Measurements from ENCODE around the gene ATRNL1. TPM values are rescaled to one million over a fixed set of nuclear protein-coding genes. Genes with fewer than 3 reads are reported as not detected.

The ATRNL1 gene
- polyA plus RNA-seq, 3 donors: 0.09 to 0.94 (median 0.34) TPM

DNA sequence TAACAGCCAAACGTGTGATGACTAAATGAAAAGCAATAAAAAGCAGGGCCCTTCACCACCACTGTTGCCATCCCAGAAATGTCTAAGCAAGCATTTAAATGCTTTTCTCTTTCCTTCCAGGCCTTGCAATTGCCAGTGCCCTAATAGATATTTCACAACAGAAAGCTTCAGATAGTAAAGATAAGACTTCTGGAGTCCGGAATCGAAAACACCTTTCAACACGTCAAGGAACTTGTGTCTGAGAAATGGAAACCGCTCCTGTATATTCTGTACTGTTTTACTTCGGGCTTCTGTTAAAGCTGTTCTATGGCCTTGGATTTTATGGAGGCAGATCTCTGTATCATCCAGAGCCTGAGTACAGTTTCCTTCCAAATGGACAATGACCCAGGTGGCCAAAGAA, 851.4 kb downstream of the ATRNL1 start:
- 91 to 93% (median 92%) methylated on average over 6 of the region's 6 CpGs for WGBS, 3 donors
- H3K27ac ChIP-seq (ENCODE audit: low read depth, low read length): no peak overlapping the region

- WGBS, 3 donors: 89 to 97% (median 95%) methylated on average over 3 of the region's 3 CpGs
- H3K27ac ChIP-seq (ENCODE audit: low read depth, low read length): no peak overlapping the region
Observed at GRCh38 chr10:115945701-115946445, 852.7 kb downstream of the ATRNL1 start.

GRCh38 chr10:115947104-115947503, 853.9 kb downstream of the ATRNL1 start:
- no peak overlapping the region for H3K27ac ChIP-seq (ENCODE audit: low read depth, low read length)
- WGBS, 3 donors: 72 to 83% (median 82%) methylated on average over 2 of the region's 2 CpGs

GRCh38 chr10:115948465-115948864, 855.3 kb downstream of the ATRNL1 start:
- H3K27ac ChIP-seq (ENCODE audit: low read depth, low read length): no peak overlapping the region
- WGBS, 3 donors: 11 to 22% (median 11%) methylated on average over 1 of the region's 1 CpG

DNA sequence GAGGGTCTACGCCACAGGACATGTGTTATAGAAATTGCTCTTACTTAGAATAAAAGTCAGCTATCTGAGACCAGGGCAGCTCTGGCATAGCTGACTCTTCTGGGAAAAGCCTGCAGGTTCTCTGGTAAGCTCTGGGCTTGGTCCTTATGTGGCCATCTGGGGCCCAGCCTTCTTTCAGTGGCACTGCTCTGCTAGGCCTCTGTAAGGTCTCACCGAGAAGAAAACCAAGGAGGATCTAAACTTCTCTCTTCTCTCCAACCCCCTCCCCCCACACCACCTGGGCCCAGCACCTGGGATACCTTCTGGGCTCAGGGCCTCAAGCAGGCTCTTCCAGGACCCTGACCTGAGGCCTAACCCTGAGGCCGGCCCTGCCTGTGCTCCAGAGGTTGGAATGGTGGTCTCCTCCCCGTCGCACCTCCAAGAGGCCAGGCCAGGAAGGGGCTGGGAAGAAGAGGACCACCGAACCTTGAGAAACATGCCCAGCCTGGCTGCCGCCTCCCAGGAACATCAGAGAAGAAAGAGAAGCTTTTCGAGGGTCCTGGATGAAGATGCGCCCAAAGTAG, 856.2 kb downstream of the ATRNL1 start:
- 89 to 94% (median 94%) methylated on average over 9 of the region's 9 CpGs for WGBS, 3 donors
- no peak overlapping the region for H3K27ac ChIP-seq (ENCODE audit: low read depth, low read length)

DNA sequence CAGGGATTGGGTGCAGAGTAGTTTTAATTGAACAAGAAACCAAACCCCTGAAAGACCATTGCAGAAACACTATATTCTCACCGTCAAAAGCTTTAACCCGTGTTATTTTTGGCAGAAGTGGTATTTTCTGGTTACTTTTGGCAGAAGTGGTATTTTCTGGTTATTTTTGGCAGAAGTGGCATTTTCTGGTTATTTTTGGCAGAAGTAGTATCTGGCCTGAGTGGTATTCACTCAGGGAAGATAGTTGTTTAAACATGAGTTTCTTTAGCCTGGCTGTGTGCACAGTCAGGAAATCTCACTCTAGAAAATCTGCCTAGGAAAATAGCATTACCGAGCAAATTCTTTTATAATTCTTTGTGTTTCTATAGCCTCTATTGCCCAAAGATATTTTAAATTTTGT, 857.2 kb downstream of the ATRNL1 start:
- no peak overlapping the region for H3K27ac ChIP-seq (ENCODE audit: low read depth, low read length)
- 57 to 71% (median 63%) methylated on average over 3 of the region's 3 CpGs for WGBS, 3 donors

GRCh38 chr10:115951242-115951641, 858.1 kb downstream of the ATRNL1 start:
- H3K27ac ChIP-seq (ENCODE audit: low read depth, low read length): no peak overlapping the region
- WGBS, 3 donors: 53 to 70% (median 64%) methylated on average over 3 of the region's 3 CpGs

GRCh38 chr10:115953281-115953680, 860.1 kb downstream of the ATRNL1 start:
- 33 to 87% (median 83%) methylated on average over 5 of the region's 5 CpGs for WGBS, 3 donors
- no peak overlapping the region for H3K27ac ChIP-seq (ENCODE audit: low read depth, low read length)

DNA sequence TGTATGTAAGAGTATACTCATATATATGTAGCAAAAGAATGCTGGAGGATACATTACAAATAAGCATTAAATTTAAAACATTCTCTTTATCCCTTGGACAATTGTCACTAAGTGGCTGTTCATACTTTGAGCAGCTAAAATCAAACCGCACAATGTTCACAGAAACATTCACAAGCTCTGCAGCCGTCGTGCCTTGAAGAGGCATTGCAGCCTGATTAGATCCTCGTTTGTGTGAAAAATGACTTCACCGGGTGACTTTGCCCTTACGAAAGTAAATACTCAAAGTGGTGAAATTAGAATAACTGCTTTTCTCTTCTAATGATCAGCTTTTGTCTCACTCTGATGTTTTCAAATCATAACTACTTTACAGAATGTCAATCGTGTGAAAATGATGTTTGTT, 860.8 kb downstream of the ATRNL1 start:
- H3K27ac ChIP-seq (ENCODE audit: low read depth, low read length): no peak overlapping the region
- WGBS, 3 donors: 76 to 92% (median 90%) methylated on average over 7 of the region's 7 CpGs

DNA sequence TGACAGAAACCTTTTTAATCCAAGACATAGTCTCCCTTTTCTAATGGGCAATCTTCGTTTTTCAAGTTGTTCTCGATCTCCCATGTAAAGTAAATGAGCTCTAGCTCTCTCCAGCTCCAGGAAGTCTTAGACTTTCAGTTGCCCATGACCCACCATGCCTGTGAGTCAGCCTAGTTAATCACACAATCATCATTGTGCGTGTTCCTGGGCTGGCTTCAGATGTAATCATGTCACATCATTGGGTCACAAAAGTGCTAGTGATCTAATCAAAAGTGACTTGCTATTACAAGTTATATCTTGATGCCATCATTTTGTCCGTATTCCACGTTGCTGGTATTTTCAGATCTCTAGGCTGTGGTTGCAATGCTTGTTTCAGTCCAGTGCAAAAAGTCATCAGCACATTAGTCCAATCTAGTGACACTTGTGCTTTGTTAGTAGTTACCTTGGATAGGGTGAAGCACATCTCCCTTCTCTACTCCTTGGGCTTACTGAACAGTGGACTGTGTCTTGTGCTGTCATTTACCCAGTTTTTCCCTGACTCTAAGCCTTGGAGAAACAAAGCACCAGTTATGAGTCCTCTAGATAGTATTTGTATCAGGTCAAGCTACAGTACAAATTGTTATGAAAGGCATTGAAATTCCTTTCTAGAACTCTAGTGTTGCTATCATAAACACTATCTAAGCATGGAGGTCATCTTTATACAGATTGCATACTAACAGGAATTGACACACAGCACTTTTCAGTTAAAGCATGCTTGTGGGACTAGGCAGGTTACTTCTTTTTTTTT, 863.3 kb downstream of the ATRNL1 start:
- no peak overlapping the region for H3K27ac ChIP-seq (ENCODE audit: low read depth, low read length)
- WGBS, 3 donors: 88 to 95% (median 94%) methylated on average over 5 of the region's 5 CpGs

GRCh38 chr10:115957012-115957399, 863.8 kb downstream of the ATRNL1 start:
- WGBS, 3 donors: 88 to 95% (median 91%) methylated on average over 2 of the region's 2 CpGs
- no peak overlapping the region for H3K27ac ChIP-seq (ENCODE audit: low read depth, low read length)

DNA sequence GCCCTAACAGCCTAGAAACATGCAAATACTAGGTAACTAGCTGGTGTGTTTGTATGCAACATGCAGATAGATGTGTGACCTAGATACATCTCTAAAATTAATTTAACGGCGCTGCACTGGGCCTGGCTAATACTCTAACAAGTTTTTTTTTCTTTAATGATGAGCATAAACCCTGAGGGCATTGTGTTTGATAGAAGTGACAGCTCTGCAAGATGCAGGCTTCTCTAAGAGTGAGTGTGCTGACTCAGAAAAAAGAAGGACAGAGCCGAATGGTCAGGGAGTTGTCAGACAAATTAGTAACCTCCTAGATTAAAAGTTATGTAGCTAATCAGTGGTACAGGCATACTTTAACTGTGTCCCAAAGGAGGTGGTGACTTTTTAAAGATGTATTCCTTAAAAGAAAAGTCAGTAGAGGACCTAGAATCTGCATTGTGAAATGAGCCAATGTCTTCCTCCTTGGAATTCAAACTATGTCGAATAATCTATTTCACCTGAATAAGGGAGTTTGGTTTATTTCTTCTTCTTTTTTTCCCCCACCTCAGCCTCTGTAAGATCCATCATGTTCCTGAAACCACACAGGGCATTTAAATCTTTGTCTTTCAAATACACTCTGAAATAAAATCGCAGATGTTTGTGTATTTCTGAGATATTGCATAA, 864.7 kb downstream of the ATRNL1 start:
- 83 to 92% (median 87%) methylated on average over 5 of the region's 5 CpGs for WGBS, 3 donors
- H3K27ac ChIP-seq (ENCODE audit: low read depth, low read length): no peak overlapping the region

GRCh38 chr10:115963848-115964247, 870.7 kb downstream of the ATRNL1 start:
- H3K27ac ChIP-seq (ENCODE audit: low read depth, low read length): no peak overlapping the region
- 59 to 67% (median 65%) methylated on average over 6 of the region's 6 CpGs for WGBS, 3 donors

GRCh38 chr10:115964827-115965226, 871.7 kb downstream of the ATRNL1 start:
- WGBS, 3 donors: 82 to 89% (median 86%) methylated on average over 5 of the region's 5 CpGs
- H3K27ac ChIP-seq (ENCODE audit: low read depth, low read length): no peak overlapping the region

DNA sequence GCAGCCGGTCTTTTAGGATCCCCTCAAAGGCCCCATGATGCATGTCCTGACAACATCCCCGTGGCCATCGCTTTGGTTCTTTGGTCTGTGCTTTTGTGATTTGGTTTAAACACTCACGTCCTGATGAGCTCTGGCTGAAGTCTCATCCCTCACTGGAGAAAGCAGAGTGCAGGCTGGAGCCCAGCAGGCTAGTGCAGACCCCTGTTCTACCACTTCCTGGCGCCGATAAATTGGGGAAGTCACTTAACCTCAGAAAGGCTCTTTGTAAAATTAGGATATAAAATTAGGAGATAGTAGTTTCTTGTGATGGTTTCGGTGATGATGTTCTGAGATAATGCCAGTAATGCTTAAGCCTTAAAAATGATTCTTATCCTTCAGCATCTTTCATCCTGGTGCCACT, 872.2 kb downstream of the ATRNL1 start:
- 67 to 86% (median 77%) methylated on average over 7 of the region's 7 CpGs for WGBS, 3 donors

GRCh38 chr10:115968236-115968635, 875.1 kb downstream of the ATRNL1 start:
- H3K27ac ChIP-seq (ENCODE audit: low read depth, low read length): no peak overlapping the region
- WGBS, 3 donors: 91 to 94% (median 93%) methylated on average over 3 of the region's 3 CpGs

More for the DNA sequence above, 872.2 kb downstream of the ATRNL1 start:
- no peak overlapping the region for H3K27ac ChIP-seq (ENCODE audit: low read depth, low read length)

- H3K27ac ChIP-seq (ENCODE audit: low read depth, low read length): no peak overlapping the region
- WGBS, 3 donors: 73 to 81% (median 81%) methylated on average over 11 of the region's 11 CpGs
Observed at GRCh38 chr10:115969591-115969990, 876.4 kb downstream of the ATRNL1 start.

DNA sequence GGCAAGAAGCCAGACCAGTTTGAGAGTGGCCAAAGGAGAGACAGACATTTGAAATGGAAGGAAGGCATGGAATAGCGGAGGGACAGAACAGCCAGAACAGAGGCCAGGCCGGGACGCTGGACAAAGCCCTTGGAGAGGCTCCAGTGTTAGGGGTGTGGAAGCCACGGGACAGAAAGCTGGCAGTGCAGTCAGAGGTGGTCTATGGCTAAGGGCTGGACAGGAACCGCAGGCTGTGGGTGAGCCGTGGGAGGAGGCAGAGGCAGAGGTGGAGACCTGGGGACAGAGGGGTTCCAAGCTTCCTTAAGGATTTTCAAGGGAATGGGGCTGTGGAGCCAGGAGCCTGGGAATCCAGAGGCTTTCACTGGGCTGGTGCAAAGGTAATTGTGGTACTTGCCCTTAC, 878.8 kb downstream of the ATRNL1 start:
- WGBS, 3 donors: 75 to 88% (median 87%) methylated on average over 6 of the region's 6 CpGs
- H3K27ac ChIP-seq (ENCODE audit: low read depth, low read length): no peak overlapping the region

DNA sequence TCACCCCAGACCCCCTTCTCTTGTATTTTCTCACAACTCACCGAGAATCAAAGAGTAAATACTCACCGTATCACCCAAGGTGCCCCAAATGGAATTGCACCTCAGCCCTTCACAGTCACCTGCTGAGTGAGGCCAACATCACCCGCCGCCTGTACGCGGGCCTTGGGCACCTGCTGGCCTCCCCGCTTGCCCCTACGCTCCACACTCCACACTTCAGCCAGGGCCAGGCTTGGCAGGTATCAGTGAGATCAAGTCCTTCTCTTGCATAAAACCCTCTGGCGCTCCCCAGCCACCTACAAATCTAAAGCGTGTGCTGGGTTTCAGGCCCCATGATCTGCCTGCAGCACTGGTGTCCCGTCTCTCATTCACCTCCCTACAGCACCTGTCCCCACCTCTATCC, 879.3 kb downstream of the ATRNL1 start:
- no peak overlapping the region for H3K27ac ChIP-seq (ENCODE audit: low read depth, low read length)
- 76 to 85% (median 79%) methylated on average over 11 of the region's 11 CpGs for WGBS, 3 donors
